Measurements from ENCODE around the gene MALAT1.

Gene MALAT1

DNA sequence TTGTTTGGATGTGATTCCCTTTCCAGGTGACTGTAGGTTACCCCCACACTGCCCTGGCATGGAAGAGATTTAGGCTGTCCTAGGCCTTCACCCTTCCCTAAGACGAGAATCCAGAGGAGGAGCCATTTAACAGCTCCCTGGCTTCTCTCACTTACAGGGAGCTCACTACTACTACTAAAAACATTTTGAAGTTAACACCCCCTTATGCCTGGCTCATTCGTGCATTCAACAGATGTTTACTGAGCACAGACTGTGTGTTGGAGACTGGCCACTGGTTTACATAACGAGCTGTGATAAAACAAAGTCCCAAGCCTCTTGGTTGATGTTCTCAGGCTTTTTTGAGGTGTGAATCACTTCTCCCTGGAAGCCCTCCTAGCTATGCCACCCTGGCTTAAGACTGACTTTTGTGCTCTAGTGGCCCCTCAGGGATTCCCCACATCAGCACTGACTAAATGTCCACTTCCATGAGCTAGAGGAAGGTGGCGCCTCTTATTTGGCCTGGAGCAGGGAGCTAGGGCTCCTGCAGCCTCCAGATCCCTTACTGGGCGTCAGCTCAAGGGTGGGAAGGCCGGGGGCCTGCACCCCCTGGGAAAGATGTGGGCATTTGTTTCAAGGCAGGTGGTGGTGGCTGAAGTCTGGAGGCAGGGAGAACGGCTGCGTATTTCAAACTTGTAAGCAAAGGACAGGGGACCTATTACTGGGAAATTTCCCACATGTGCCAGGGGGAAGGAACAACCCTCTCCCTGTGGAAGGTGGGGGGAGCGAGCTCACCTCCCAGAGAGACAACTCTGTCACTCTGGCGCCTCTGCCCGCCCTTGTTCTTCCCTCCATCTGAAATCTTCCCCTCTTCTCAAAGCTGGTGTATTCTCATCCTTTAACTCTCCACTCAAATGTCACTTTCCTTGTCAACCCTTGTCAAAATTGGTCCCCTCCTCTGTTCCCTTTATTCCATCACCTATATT is 19.4 kb upstream of the MALAT1 start:
- DNase-seq, result no peak

DNA sequence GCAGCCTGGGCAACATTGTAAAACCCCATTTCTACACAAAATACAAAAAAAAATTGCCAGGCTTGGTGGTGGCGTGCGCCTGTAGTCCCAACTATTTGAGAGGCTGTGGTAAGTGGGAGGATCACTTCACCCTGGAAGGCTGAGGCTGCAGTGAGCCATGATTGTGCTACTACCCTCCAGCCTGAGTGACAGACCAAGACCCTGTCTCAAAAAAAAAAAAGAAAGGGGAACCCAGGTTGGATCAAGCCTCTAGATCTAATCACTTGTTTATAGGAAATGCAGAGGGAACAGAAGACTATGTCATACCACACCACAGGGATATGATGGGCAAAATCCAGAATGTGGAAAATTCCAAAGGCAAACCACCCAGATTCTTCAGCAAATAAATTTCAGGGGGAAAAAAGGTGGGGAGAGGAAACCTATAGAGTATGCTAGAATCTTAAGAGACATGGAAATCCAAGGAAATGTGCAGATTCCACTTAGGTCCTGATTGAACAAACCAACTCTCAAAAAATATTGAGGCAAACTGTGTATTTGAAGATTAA is 16.5 kb upstream of the MALAT1 start:
- no peak for DNase-seq

DNA sequence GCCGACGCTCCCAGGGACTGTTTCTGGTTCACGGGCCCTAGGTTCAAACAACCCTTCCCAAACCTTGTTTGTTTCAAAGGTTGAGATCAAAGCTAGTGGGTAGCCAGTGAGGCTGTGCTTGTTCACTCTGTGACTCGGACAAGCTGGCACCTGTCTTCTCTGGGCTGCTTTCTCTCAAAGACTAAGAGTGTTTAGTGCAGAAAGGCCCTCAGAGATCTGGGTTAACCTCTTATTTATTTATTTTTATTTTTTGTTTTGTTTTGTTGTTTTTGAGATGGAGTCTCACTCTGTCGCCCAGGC is 13.0 kb upstream of the MALAT1 start:
- DNase-seq, result no peak

GRCh38 chr11:65486570-65487466 is 12.0 kb upstream of the MALAT1 start:
- DNase-seq, result no peak

GRCh38 chr11:65487467-65488272 is 11.2 kb upstream of the MALAT1 start:
- peak; percentile 100 for DNase-seq

GRCh38 chr11:65488273-65489034 is 10.4 kb upstream of the MALAT1 start:
- no peak for DNase-seq

- peak; percentile 71 for DNase-seq
These were observed 9.7 kb upstream of the MALAT1 start for GRCh38 chr11:65489035-65489705.

DNA sequence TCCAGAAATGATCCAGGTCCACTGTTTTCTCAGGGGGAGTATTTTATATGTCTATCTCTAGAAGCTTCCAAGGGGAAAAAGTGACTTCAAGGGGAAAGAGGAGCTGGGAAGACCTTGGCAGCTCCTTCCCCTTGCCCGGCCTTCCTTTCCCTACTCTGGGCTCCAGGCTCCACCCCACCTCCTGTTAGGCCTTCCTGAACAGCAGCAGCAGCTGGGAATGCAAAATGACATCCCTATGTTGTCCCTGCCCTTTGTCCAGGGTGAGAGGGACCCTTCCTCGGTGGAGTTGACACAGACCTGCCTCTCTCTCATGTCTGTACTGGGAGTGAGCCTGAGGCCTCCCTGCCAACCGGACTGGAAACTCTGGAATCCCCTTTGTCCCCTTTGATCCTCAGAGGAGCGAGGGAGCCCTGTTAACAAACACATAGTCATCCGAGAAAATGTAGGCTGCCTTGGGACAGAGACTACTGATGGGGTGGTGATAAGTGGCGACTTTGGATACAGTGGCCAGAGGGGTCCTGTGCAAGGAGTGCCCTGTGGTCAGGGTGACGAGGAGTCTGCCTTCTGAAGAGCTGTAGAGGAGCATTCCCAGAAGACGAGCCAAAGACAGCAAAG is 9.0 kb upstream of the MALAT1 start:
- DNase-seq, result no peak

DNA sequence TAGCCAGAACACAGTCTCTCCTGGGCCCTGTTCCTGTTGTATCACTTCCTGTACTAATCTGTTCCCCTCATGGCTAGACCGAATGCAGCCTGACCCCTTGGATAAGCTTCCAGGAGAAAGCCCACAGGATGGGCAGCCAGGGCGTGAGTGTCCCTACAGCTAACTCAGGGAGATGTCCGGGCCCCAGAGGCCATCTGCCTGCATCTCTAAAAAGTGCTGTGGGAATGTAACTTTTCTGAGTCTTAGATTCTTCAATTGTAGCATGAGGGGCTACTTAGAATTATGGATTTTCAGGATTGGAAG is 7.7 kb upstream of the MALAT1 start:
- DNase-seq, result no peak

- DNase-seq, result peak; percentile 68
These were observed 7.0 kb upstream of the MALAT1 start for GRCh38 chr11:65491614-65492386.

DNA sequence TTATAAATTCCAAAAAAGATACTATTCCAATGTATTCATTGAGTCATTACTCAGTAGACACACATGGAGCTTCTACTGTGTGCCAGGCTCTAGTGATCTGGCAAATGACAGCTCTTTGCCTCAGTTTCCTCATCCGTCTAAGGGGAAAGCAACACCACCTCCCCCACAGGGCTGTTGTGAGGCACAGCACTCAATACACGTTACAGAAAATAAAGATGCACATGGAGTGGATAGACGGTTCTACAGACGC is 6.5 kb upstream of the MALAT1 start:
- no peak for DNase-seq

DNA sequence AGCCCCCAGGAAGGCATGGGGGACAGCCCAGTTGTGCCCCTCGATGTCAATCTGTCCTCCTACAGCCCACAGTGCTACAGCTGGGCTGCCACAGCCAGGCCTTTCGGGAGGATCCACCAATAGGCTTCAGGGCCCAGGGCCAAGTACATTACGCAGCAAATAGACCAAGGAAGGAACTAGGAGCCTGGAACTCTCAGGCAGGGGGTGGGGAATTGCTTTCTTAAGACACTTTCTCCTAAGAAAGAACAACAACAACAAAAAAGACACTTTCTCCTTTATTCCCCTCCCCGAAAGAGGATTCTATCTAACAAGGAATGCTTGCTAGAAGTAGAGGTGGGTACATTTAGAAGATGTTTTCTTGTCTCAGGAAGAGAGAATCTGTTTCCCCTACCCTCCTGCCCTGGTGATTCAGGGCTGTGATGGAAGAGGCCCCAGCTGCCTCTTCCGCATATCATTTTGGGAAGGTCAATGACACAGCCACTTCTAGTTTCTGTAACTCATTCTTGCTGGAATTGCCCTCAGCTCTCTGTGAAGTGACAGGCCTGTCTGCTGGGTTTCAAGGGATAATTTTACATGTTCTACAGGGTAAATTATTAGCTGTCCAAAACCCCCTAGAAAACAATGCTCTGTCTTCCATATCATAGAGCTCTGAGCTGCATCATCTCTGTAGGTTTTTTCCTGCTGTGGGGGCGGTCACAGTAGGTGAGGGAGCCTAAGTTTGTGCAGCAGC is 6.0 kb upstream of the MALAT1 start:
- no peak for DNase-seq

- peak; percentile 87 for DNase-seq
These were observed 5.3 kb upstream of the MALAT1 start for GRCh38 chr11:65493367-65494176.

GRCh38 chr11:65496304-65497140 is 2.3 kb upstream of the MALAT1 start:
- DNase-seq, result no peak

- peak; percentile 92 for DNase-seq
These were observed 1.5 kb upstream of the MALAT1 start for GRCh38 chr11:65497141-65498041.

DNA sequence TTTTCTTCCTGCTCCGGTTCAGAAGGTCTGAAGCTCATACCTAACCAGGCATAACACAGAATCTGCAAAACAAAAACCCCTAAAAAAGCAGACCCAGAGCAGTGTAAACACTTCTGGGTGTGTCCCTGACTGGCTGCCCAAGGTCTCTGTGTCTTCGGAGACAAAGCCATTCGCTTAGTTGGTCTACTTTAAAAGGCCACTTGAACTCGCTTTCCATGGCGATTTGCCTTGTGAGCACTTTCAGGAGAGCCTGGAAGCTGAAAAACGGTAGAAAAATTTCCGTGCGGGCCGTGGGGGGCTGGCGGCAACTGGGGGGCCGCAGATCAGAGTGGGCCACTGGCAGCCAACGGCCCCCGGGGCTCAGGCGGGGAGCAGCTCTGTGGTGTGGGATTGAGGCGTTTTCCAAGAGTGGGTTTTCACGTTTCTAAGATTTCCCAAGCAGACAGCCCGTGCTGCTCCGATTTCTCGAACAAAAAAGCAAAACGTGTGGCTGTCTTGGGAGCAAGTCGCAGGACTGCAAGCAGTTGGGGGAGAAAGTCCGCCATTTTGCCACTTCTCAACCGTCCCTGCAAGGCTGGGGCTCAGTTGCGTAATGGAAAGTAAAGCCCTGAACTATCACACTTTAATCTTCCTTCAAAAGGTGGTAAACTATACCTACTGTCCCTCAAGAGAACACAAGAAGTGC is 661 bp upstream of the MALAT1 start:
- no peak for DNase-seq

DNA sequence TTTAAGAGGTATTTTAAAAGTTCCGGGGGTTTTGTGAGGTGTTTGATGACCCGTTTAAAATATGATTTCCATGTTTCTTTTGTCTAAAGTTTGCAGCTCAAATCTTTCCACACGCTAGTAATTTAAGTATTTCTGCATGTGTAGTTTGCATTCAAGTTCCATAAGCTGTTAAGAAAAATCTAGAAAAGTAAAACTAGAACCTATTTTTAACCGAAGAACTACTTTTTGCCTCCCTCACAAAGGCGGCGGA is 193 bp upstream of the MALAT1 start:
- DNase-seq, result no peak

Measured in amniotic stem cell (primary cell).